Measurements from ENCODE around the gene HMOX2. TPM values are rescaled to one million over a fixed set of nuclear protein-coding genes. Genes with fewer than 3 reads are reported as not detected.

The HMOX2 gene
- total RNA-seq, 1 experiment from 2014 or later = 42.6 TPM

DNA sequence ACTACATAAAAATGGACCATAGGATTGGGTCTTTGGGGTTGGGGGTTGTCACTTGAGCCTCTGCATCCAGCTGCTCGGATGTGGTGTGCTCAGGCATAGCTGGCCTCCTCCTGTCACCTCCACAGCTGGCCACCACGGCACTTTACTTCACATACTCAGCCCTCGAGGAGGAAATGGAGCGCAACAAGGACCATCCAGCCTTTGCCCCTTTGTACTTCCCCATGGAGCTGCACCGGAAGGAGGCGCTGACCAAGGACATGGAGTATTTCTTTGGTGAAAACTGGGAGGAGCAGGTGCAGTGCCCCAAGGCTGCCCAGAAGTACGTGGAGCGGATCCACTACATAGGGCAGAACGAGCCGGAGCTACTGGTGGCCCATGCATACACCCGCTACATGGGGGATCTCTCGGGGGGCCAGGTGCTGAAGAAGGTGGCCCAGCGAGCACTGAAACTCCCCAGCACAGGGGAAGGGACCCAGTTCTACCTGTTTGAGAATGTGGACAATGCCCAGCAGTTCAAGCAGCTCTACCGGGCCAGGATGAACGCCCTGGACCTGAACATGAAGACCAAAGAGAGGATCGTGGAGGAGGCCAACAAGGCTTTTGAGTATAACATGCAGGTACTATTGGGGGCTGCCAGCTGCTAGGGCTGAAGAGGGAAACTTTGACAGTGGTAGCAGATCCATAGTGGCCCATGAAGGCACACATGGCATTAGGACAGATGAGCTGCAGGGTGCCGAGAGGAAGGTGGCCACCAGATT lies 31.6 kb downstream of the HMOX2 start:
- TF ChIP-seq ZNF317 (CRISPR knock-in tag; IDR thresholded peaks at IDR 0.05; ENCODE audit: borderline replicate concordance, low read depth) (no peak), ZNF232 (CRISPR knock-in tag; IDR thresholded peaks at IDR 0.05) (no peak), SMAD4 (CRISPR knock-in tag; IDR thresholded peaks at IDR 0.05) (no peak), NR2C2 (CRISPR knock-in tag; IDR thresholded peaks at IDR 0.05) (no peak), ZNF263 (CRISPR knock-in tag; IDR thresholded peaks at IDR 0.05; ENCODE audit: low read depth) (no peak), NFATC4 (CRISPR knock-in tag; IDR thresholded peaks at IDR 0.05) (no peak), ATF1 (CRISPR knock-in tag; IDR thresholded peaks at IDR 0.05) (no peak), SOX15 (CRISPR knock-in tag; IDR thresholded peaks at IDR 0.05) (no peak), FOXK1 (CRISPR knock-in tag; IDR thresholded peaks at IDR 0.05) (no peak), NR3C1 (CRISPR knock-in tag; conservative IDR thresholded peaks at IDR 0.05; ENCODE audit: low read depth) (no peak), ZNF423 (CRISPR knock-in tag; IDR thresholded peaks at IDR 0.05) (no peak), HMGA2 (CRISPR knock-in tag; IDR thresholded peaks at IDR 0.05) (no peak)
- TF ChIP-seq, protein P1, sequence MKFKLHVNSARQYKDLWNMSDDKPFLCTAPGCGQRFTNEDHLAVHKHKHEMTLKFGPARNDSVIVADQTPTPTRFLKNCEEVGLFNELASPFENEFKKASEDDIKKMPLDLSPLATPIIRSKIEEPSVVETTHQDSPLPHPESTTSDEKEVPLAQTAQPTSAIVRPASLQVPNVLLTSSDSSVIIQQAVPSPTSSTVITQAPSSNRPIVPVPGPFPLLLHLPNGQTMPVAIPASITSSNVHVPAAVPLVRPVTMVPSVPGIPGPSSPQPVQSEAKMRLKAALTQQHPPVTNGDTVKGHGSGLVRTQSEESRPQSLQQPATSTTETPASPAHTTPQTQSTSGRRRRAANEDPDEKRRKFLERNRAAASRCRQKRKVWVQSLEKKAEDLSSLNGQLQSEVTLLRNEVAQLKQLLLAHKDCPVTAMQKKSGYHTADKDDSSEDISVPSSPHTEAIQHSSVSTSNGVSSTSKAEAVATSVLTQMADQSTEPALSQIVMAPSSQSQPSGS (CRISPR knock-in tag; IDR thresholded peaks at IDR 0.05; ENCODE audit: borderline replicate concordance, low read depth) = no peak
- TF ChIP-seq, protein P2, sequence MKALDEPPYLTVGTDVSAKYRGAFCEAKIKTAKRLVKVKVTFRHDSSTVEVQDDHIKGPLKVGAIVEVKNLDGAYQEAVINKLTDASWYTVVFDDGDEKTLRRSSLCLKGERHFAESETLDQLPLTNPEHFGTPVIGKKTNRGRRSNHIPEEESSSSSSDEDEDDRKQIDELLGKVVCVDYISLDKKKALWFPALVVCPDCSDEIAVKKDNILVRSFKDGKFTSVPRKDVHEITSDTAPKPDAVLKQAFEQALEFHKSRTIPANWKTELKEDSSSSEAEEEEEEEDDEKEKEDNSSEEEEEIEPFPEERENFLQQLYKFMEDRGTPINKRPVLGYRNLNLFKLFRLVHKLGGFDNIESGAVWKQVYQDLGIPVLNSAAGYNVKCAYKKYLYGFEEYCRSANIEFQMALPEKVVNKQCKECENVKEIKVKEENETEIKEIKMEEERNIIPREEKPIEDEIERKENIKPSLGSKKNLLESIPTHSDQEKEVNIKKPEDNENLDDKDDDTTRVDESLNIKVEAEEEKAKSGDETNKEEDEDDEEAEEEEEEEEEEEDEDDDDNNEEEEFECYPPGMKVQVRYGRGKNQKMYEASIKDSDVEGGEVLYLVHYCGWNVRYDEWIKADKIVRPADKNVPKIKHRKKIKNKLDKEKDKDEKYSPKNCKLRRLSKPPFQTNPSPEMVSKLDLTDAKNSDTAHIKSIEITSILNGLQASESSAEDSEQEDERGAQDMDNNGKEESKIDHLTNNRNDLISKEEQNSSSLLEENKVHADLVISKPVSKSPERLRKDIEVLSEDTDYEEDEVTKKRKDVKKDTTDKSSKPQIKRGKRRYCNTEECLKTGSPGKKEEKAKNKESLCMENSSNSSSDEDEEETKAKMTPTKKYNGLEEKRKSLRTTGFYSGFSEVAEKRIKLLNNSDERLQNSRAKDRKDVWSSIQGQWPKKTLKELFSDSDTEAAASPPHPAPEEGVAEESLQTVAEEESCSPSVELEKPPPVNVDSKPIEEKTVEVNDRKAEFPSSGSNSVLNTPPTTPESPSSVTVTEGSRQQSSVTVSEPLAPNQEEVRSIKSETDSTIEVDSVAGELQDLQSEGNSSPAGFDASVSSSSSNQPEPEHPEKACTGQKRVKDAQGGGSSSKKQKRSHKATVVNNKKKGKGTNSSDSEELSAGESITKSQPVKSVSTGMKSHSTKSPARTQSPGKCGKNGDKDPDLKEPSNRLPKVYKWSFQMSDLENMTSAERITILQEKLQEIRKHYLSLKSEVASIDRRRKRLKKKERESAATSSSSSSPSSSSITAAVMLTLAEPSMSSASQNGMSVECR (CRISPR knock-in tag; IDR thresholded peaks at IDR 0.05; ENCODE audit: borderline replicate concordance) = no peak
- TF ChIP-seq, protein P3, sequence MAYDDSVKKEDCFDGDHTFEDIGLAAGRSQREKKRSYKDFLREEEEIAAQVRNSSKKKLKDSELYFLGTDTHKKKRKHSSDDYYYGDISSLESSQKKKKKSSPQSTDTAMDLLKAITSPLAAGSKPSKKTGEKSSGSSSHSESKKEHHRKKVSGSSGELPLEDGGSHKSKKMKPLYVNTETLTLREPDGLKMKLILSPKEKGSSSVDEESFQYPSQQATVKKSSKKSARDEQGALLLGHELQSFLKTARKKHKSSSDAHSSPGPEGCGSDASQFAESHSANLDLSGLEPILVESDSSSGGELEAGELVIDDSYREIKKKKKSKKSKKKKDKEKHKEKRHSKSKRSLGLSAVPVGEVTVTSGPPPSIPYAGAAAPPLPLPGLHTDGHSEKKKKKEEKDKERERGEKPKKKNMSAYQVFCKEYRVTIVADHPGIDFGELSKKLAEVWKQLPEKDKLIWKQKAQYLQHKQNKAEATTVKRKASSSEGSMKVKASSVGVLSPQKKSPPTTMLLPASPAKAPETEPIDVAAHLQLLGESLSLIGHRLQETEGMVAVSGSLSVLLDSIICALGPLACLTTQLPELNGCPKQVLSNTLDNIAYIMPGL (CRISPR knock-in tag; IDR thresholded peaks at IDR 0.05) = no peak
- no peak for ATAC-seq
- H3K27me3 Mint-ChIP-seq (ENCODE audit: low read depth) = no peaks in the 10 kb centered on the region; the same call in 1 of the 2 replicates
- CTCF ChIA-PET = interaction anchor here (0.6 to 5.1 kb wide), 17 partner anchors 10 to 187 kb away, joined by 3 to 23 read pairs (median 5); partner anchors contain the start of genes CDIP1, HMOX2 and MGRN1
- H3K4me1 Mint-ChIP-seq = 0 out of 2 replicates have a peak, but pooled peaks cover 2% of the 10 kb centered on the region
- H3K9me3 Mint-ChIP-seq = no peaks in the 10 kb centered on the region
- POLR2A ChIA-PET = no interaction called here
- no peak overlapping the region for H3K4me3 Mint-ChIP-seq
- DNase-seq (ENCODE audit: low spot score) = no peak
- H3K27ac Mint-ChIP-seq = no peak overlapping the region; the same call in 1 of the 2 replicates
- peaks cover 12% of the 10 kb centered on the region for H3K36me3 Mint-ChIP-seq

DNA sequence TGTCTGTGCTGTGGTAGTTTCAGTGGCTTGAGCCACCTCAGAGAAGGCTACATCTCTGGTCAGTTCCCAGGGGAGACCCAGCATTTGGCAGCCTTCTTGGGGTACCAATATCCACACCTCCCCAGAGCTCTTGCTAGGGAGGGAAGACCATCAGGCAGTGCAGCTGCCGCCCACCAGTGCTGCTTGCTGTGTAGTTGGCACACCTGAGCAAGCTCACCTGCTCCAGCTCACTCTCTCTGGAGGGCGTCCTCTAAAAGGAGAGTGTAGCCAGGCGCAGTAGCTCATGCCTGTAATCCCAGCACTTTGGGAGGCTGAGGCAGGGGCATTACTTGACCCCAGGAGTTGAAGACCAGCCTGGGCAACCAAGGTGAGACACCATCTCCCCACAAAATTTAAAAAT lies 32.6 kb downstream of the HMOX2 start:
- ChIA-PET POLR2A (no interaction called here), CTCF (interaction anchor here (0.6 to 5.1 kb wide), 12 partner anchors 9 to 174 kb away, joined by 3 to 23 read pairs (median 4); partner anchors contain the start of gene MGRN1)
- H3K36me3 Mint-ChIP-seq = peaks cover 12% of the 10 kb centered on the region
- H3K27ac Mint-ChIP-seq = no peak overlapping the region
- H3K27me3 Mint-ChIP-seq (ENCODE audit: low read depth) = no peaks in the 10 kb centered on the region
- 0 out of 2 replicates have a peak, but pooled peaks cover 2% of the 10 kb centered on the region for H3K4me1 Mint-ChIP-seq
- DNase-seq (ENCODE audit: low spot score) = no peak
- no peak for ATAC-seq
- no peaks in the 10 kb centered on the region for H3K9me3 Mint-ChIP-seq
- no peak overlapping the region for H3K4me3 Mint-ChIP-seq
- TF ChIP-seq FOXP1 (CRISPR knock-in tag; IDR thresholded peaks at IDR 0.05; ENCODE audit: borderline replicate concordance) = no peak
- TF ChIP-seq, protein P4, sequence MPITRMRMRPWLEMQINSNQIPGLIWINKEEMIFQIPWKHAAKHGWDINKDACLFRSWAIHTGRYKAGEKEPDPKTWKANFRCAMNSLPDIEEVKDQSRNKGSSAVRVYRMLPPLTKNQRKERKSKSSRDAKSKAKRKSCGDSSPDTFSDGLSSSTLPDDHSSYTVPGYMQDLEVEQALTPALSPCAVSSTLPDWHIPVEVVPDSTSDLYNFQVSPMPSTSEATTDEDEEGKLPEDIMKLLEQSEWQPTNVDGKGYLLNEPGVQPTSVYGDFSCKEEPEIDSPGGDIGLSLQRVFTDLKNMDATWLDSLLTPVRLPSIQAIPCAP (CRISPR knock-in tag; IDR thresholded peaks at IDR 0.05) = no peak
- TF ChIP-seq, protein P5, sequence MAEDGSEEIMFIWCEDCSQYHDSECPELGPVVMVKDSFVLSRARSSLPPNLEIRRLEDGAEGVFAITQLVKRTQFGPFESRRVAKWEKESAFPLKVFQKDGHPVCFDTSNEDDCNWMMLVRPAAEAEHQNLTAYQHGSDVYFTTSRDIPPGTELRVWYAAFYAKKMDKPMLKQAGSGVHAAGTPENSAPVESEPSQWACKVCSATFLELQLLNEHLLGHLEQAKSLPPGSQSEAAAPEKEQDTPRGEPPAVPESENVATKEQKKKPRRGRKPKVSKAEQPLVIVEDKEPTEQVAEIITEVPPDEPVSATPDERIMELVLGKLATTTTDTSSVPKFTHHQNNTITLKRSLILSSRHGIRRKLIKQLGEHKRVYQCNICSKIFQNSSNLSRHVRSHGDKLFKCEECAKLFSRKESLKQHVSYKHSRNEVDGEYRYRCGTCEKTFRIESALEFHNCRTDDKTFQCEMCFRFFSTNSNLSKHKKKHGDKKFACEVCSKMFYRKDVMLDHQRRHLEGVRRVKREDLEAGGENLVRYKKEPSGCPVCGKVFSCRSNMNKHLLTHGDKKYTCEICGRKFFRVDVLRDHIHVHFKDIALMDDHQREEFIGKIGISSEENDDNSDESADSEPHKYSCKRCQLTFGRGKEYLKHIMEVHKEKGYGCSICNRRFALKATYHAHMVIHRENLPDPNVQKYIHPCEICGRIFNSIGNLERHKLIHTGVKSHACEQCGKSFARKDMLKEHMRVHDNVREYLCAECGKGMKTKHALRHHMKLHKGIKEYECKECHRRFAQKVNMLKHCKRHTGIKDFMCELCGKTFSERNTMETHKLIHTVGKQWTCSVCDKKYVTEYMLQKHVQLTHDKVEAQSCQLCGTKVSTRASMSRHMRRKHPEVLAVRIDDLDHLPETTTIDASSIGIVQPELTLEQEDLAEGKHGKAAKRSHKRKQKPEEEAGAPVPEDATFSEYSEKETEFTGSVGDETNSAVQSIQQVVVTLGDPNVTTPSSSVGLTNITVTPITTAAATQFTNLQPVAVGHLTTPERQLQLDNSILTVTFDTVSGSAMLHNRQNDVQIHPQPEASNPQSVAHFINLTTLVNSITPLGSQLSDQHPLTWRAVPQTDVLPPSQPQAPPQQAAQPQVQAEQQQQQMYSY (CRISPR knock-in tag; IDR thresholded peaks at IDR 0.05) = no peak
- TF ChIP-seq ZNF121 (CRISPR knock-in tag; IDR thresholded peaks at IDR 0.05) = no peak
- TF ChIP-seq TCF7 (CRISPR knock-in tag; IDR thresholded peaks at IDR 0.05; ENCODE audit: low read depth) = no peak
- no peak for TF ChIP-seq JUN (CRISPR knock-in tag; IDR thresholded peaks at IDR 0.05)
- TF ChIP-seq ZNF232 (CRISPR knock-in tag; IDR thresholded peaks at IDR 0.05) = no peak
- TF ChIP-seq, protein P6, sequence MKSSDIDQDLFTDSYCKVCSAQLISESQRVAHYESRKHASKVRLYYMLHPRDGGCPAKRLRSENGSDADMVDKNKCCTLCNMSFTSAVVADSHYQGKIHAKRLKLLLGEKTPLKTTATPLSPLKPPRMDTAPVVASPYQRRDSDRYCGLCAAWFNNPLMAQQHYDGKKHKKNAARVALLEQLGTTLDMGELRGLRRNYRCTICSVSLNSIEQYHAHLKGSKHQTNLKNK (CRISPR knock-in tag; IDR thresholded peaks at IDR 0.05) = no peak

Data from WTC11 (cell line).